ENCODE results near the gene CAPN1.
A peak's percentile ranks its signal among the peaks of the same experiment; 100 is the strongest.
"Not testable (repeated sequence)": the region's sequence is repeated elsewhere in the genome, so short reads cannot be mapped to it uniquely, and the experiment has no call there.

Gene CAPN1

DNA sequence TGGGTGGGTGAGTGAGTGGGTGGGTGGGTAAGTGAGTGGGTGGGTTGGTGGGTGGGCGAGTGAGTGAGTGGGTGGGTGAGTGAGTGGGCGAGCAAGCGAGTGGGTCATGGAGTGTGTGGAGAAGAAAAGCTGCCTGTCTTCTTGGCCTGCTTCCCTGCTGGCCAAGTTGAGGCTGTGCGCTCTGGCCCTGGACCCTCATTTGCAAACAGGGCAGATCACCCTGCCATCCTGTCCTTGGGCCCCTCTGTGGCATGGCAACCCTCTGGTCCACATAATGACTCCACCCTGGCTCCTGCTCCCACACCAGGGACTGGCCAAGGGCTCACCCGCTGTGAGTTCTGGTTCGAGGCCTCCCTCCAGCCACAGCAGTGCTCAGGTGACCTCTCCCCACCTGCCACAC lies 35.1 kb downstream of the CAPN1 start:
- no peak for DNase-seq (ENCODE audit: low read depth in 2 of 2, low spot score in 1 of 2)

DNA sequence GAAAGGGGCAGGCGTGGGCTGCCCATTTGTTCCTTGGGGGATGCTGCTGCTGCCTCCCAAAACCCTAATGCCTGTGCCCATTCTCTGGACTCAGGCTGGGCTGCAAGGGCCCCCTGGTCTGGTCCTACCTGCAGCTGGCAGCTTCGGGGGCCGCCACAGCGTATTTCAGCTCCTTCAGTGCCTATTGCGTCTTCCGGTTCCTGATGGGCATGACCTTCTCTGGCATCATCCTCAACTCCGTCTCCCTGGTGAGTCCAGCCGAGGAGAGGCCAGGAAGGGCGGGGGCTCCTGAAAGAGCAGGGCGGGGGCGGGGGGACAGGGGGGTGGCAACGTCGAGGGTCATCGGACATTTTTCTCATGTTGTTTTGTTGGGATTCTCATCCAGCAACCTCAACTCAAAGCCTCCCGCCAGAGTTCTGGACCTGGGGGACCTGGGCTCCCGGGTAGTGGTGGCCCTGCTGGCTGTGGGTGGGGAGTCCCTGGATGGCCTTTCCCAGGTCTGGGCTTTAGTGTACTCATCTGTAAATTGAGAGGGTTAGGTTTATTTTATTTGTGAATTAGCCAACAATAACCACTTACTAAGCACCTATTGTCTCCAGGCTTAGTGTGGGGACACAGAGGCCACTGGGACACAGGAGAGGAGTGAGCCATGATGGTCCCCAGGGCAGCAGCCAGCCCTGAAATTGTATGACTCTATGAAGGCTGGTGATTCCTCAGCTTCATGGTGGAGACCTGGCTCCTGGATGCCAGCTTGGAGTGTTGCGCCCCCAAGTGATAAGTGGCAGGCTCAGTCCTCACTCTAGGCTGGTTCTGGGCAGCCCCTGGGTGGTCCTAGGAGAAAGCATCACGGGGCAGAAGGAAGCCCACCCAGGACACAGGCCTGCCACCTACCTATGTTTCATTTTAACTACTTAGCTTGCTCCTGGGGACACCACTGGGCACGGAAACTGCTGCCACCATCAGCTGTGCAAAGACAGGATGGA lies 36.0 kb downstream of the CAPN1 start:
- no peak for DNase-seq (ENCODE audit: low read depth in 2 of 2, low spot score in 1 of 2)

- no peak for DNase-seq (ENCODE audit: low read depth in 2 of 2, low spot score in 1 of 2)
Observed at GRCh38 chr11:65218446-65218845, 36.7 kb downstream of the CAPN1 start.

DNA sequence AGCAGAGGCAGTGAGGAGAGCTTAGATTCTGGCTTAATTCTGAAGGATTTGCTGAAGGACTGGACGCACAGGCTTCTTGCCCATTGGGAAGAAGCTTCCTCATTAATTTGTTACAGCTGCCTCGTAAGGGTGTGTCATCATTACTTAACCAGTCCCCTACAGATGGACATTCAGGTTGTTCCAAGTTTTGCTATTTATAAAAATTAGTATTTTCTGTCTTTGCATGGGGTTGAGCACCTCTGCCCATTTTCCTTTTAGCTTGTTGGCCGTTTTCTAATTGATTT lies 38.1 kb downstream of the CAPN1 start:
- no peak for DNase-seq (ENCODE audit: low read depth in 2 of 2, low spot score in 1 of 2)

DNA sequence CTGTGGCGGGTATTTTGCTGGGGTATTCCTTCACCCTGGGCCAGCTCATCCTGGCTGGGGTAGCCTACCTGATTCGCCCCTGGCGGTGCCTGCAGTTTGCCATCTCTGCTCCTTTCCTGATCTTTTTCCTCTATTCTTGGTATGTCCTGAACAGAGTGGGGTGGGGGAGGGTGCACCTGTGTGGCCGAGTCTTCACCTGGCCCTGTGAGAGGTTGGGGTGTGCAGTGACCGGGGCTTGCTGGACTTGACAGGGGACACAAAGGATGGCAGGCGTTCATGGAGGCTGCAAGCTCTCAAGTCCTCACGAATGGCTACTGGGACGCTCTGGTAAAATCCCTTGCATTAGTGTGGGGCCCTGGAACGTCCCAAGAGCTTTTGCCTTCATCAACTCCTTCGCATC lies 39.3 kb downstream of the CAPN1 start:
- no peak for DNase-seq (ENCODE audit: low read depth in 2 of 2, low spot score in 1 of 2)

GRCh38 chr11:65223011-65223410 lies 41.3 kb downstream of the CAPN1 start:
- DNase-seq (ENCODE audit: low read depth in 2 of 2, low spot score in 1 of 2) = no peak

GRCh38 chr11:65224930-65225278 lies 43.2 kb downstream of the CAPN1 start:
- no peak for DNase-seq (ENCODE audit: low read depth in 2 of 2, low spot score in 1 of 2)

DNA sequence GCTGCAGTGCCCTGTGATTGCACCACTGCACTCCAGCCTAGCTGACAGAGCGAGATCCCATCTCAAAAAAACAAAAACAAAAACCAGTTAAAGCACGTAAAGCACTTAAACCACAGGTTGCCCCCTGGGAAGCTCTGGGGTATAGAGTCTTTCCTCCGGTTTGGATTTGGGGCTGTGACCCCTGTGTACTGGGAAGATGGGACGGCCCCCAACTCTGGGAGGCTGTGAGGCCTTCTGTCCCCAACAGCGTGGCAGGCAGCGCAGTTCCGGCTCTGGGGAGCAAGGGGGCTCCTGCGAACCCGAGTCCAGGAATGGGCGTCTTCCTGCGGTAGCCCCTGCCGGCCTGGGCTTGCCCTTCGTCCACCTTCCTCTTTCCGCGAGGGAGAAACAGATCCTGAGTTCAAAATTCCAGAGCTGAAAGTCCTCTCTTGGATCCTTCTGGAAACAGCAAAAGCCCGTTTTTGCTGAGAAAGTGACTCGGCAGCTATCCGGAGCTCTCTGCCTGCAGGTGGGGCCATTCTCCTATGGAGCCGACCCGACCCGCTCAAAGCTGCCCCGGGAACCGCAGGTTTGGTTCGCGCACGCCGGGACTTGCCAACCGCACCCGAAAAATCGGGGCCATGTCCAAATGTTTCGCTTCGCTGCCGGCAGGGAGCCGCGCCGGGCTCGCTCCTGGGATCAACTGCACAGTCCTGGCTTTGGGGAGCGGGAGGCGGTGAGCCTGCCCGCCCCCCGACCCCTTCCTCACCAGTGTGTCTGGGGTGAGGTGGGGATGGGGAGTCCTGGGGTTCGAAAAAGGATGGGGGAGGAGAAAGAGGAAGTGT lies 43.8 kb downstream of the CAPN1 start:
- DNase-seq (ENCODE audit: low read depth in 2 of 2, low spot score in 1 of 2) = peak in 1 of 2 donors; percentile 29

DNA sequence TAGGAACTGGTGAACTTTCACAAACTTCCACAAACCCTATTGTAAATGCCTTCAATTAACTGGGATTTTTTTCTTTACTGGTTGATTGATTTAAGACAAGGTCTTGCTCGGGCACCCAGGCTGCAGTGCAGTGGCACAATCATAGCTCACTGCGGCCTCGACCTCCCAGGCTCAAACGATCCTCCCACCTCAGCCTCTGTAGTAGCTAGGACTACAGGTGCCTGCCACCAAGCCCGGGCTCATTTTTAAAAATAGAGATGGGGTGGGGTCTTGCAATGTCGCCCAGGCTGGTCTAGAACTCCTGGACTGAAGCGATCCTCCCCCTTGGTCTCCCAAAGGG lies 44.3 kb downstream of the CAPN1 start:
- no peak for DNase-seq (ENCODE audit: low read depth in 2 of 2, low spot score in 1 of 2)

GRCh38 chr11:65227879-65228278 lies 46.2 kb downstream of the CAPN1 start:
- no peak for DNase-seq (ENCODE audit: low read depth in 2 of 2, low spot score in 1 of 2)

GRCh38 chr11:65236194-65237059 lies 54.7 kb downstream of the CAPN1 start:
- DNase-seq (ENCODE audit: low read depth in 2 of 2, low spot score in 1 of 2) = no peak

- not testable (repeated sequence) for DNase-seq (ENCODE audit: low read depth in 2 of 2, low spot score in 1 of 2)
Observed at GRCh38 chr11:65238302-65238701, 56.6 kb downstream of the CAPN1 start.

- no peak for DNase-seq (ENCODE audit: low read depth in 2 of 2, low spot score in 1 of 2)
Observed at GRCh38 chr11:65241134-65241533, 59.4 kb downstream of the CAPN1 start.

DNA sequence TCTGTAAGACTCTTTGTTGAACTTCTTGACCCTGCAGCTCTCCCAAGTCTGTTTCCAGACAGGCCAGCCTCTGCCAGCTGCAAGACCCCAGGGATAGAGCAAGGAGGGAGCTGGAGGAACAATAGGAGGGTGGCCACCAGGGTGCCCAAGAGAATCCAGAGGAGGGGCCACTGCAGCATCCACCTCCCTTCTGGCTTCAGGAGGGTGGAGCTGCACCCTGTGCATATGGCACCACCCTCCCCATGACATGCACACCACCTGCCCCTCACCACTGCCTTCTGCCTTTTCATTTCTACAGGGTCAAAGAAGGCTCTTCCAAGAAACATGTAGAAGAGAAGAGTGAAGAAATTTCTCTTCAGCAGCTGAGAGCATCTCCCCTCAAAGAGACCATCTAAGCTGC lies 60.0 kb downstream of the CAPN1 start:
- DNase-seq (ENCODE audit: low read depth in 2 of 2, low spot score in 1 of 2) = no peak

DNA sequence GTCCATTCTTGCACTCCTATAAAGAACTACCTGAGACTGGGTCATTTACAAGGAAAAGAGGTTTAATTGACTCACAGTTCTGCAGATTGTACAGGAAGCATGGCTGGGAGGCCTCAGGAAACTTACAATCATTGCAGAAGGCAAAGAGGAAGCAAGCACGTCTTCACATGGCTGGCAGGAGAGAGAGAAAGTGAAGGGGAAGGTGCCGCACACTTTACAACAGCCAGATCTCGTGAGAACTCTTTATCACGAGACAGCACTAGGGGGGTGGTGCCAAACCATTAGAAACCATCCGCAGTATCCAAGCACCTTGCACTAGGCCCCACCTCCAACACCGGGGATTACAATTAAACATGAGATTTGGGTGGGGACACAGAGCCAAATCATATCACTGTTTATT lies 60.7 kb downstream of the CAPN1 start:
- DNase-seq (ENCODE audit: low read depth in 2 of 2, low spot score in 1 of 2) = no peak

DNA sequence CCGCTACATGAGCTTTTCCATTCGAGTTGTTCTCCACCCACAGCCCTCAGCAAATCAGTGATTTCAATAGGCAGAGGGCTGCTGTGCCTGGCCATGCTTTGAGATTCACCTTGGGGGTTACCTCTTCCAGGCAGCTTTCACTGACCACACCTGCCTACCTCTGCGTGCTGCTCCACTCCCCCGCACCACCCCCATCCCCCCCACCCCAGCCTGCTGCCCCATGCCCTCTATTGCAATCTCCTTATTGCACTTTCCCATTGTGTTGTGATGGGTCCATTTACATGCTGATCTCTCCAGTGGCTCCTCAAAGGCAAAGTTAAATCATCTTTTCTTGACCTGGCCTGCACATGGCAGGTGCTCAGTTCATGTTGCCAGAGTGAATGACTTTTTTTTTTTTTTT lies 62.1 kb downstream of the CAPN1 start:
- DNase-seq (ENCODE audit: low read depth in 2 of 2, low spot score in 1 of 2) = no peak

- not testable (repeated sequence) for DNase-seq (ENCODE audit: low read depth in 2 of 2, low spot score in 1 of 2)
Observed at GRCh38 chr11:65245046-65245445, 63.3 kb downstream of the CAPN1 start.

DNA sequence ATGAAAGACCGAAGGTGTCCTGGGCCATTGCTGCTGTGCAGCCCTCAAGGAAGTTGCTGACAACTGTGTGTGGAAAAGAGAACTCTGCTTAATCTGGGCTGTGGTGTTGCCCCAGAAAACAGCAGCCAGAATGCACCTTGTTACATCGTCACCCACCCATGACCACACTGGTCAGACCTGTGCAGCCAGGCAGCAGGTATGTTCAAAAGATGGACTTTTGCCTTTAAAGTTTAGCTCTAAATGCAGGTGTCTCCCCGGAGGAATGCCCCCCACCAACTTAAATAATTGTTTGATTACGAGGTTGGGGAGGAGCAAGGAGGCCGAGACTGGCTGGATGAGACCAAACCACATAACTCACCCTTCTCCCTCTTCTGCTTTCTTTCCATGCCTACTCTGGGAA lies 64.8 kb downstream of the CAPN1 start:
- DNase-seq (ENCODE audit: low read depth in 2 of 2, low spot score in 1 of 2) = no peak

GRCh38 chr11:65248184-65248710 lies 66.5 kb downstream of the CAPN1 start:
- not testable (repeated sequence) for DNase-seq (ENCODE audit: low read depth in 2 of 2, low spot score in 1 of 2)

- no peak for DNase-seq (ENCODE audit: low read depth in 2 of 2, low spot score in 1 of 2)
Observed at GRCh38 chr11:65251476-65251875, 69.7 kb downstream of the CAPN1 start.

GRCh38 chr11:65254724-65255123 lies 73.0 kb downstream of the CAPN1 start:
- DNase-seq (ENCODE audit: low read depth in 2 of 2, low spot score in 1 of 2) = no peak

Measured in stimulated activated CD8-positive, alpha-beta memory T cell treated with anti-CD3 and anti-CD28 coated beads, Interleukin-4, amount 100 ng/mL, for 1 hour (primary cell).